CD4-positive, alpha-beta T cell treated with Interleukin-21 for 1 hour (primary cell): ENCODE results near the gene C1QTNF6.
A peak's percentile ranks its signal among the peaks of the same experiment; 100 is the strongest.
"Not testable (repeated sequence)": the region's sequence is repeated elsewhere in the genome, so short reads cannot be mapped to it uniquely, and the experiment has no call there.

Experiments
- DNase-seq: peaks from one replicate; pipeline ENCODE4 v3.0.0-alpha.2; 2020

Gene C1QTNF6

DNA sequence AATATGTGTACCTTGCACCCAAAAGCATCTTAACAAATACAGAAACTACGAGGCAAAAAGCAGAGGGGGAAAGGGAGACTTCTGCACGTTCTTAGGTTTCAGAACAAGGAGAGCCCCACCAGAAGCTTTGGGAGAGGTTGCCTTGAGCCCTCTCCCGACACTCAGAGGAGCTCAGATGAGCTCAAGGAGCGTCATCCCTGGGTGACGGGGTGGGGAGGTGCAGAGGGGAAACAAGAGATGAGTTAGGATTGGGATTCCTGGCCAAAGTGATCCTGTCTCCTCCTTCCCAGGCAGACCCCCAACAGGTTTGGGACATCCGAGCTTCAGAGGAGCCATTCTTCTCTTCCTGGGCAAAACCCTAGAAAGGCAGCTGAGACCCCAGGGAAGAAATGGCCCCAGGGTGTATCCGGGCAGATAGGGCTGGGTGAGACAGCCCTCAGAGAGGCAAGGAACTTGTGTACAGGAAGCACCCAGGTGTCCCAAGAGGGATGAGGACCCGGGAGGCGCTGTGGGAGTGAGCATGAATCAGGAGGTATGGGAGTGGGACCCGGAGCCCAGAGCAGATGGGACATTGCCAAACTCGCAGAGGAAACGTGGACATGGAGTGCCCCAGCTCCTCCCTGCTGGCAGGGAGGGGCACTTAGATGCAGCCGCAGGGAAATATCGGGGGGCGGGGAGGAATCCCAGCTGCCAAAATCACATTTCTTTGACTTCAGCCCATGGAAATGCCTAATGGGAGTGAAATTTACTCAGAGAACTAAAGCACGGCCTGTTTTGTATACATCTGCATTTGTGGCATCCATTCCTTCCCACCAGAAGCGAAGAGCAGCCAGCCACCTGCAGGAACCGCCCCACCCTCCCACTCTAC is 12.4 kb downstream of the C1QTNF6 start:
- DNase-seq, result no peak

DNA sequence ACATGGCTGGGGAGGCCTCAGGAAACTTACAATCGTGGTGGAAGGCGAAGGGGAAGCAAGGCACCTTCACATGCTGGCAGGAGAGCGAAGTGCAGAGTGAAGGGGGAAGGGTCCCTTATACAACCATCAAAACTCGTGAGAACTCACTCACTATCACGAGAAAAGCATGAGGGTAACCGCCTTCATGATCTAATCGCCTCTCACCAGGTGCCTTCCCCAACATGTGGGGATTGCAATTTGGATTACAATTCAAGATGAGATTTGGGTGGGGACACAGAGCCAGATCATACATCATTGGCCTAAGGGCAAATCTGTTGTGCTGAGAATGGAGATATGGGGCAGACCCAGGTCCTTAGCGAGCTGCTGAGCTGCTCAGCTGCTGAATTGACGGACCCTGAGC is 13.1 kb downstream of the C1QTNF6 start:
- no peak for DNase-seq

- no peak for DNase-seq
These were observed 14.3 kb downstream of the C1QTNF6 start for GRCh38 chr22:37173709-37174108.

GRCh38 chr22:37172266-37173245 is 15.5 kb downstream of the C1QTNF6 start:
- DNase-seq, result no peak

DNA sequence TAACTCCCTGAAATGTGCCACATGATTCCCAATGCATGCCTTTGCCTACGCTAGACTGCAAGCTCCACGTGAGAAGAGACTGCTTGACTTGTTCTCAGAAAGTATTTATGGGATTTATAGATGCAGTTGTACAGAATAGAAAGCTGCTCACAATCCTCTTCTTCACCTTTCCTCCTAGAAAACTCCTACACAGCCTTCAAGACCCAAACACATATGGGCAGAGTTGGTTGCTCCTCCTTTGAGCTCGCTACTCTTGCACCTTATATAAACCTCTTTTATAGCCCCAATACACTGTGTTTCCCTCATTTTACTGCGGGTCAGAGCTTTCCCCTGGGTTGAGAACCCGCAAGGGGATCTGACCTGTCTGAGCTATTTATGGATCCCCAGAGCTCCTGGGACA is 16.4 kb downstream of the C1QTNF6 start:
- no peak for DNase-seq

DNA sequence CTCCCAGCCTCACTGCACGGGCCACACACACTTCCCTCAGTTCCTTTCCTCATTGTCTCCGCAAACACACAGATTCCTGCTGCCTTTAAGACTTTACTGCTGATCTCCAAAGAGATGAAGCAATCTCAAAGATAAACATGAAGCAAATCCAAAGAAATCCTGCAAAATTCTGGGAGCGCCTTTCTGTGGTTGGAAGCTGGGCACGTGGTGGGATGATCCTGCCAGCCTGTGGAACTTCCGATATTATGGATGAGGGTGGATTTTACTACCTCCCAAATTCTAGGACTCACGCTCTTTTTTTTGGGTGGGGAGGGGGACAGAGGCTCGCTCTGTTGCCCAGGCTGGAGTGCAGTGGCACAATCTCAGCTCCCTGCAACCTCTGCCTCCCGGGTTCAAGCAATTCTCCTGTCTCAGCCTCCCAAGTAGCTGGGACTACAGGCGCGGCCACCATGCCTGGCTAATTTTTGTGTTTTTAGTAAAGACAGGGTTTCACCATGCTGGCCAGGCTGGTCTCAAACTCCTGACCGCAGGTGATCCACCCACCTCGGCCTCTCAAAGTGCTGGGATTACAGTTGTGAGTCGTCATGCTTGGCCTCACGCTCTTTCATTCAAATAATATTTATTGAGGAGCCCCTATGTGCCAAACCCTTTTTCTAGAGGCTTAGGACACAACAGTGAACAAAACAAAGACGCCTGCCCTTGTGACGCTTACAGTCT is 17.2 kb downstream of the C1QTNF6 start:
- not testable (repeated sequence) for DNase-seq

DNA sequence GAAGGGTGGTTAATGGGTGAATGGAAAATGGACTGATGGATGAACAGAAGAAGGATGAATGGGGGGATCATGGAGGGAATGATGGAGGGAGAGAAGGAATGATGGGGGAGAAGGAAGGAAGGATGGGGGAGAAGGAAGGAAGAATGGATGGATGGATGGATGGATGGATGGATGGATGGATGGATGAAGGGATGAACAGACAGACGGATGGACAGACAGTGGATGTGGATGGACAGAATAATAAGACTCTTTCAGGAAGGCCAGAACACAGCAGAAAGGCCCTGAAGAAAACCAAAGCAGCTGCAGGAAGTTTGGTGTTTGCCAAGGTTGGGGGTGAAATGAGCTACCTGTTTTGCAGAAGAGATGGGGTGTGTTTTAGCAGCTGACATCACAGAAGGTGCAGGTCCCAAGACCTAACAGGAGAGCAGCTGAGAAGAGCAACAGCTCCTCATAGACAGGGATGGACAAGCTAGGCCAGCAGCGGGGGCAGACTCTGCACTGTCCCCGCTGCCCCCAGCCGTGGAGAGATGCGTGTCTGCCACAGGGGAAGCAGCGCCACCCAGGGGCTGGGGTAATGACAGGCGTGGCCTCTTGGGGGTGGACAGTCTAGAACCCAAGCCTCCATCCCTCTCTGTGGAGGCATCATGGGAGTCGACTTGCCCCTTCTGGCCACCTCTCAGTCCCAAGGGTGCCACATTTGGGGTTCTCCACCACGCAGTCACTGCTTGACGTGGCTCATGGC is 17.9 kb downstream of the C1QTNF6 start:
- no peak for DNase-seq

- no peak for DNase-seq
These were observed 18.6 kb downstream of the C1QTNF6 start for GRCh38 chr22:37169406-37169805.

DNA sequence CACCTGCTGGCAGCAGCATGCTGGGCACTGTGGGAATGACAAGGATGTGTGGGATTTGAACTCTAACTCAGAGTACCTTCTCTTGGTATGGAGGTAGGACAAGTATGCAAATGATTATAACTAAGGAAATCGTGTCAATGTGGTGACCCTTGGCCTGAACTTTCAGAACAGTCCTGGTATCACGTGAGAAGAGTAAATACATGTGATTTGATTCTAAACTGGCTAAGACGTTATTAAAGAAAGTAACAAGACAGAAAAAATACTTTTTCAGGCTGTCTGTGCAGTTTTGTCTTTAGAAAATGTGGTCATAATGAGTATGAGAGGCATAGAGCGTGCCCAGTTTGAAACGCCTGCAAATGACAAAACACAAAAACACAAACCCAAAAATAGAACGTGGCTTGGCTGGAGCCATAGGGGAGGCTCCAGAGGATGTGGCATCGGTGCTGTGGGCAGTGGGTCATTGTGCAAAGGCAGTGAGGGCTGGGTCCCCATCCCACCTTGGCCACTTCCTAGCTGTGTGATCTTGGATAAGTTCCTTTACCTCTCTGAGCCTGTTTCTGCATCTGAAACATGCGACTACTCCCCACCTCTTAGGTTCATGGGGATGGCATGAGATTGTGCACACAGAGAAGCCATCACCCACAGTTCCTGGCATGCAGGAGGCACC is 19.9 kb downstream of the C1QTNF6 start:
- DNase-seq, result no peak

- DNase-seq, result no peak
These were observed 20.7 kb downstream of the C1QTNF6 start for GRCh38 chr22:37167176-37167980.

DNA sequence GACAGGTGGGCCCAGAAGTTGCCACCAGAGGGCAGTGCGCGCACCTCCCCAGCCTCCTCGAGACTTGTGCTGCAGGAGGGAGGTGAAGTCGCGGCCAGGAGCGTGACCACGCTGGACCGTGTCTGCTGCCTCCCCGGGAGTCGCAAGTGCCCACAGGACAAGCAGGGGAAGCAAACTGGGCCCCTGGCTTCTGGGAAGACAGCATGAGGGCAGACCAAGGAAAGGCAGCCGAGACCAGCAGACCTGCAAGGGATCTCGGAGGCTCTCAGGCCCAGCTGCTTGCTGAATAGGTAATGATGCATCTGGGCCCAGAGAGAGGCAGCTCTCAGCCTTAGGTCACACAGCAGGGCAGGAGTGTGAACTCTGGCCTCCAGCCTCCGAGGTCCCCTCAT is 21.4 kb downstream of the C1QTNF6 start:
- peak; percentile 84 for DNase-seq

DNA sequence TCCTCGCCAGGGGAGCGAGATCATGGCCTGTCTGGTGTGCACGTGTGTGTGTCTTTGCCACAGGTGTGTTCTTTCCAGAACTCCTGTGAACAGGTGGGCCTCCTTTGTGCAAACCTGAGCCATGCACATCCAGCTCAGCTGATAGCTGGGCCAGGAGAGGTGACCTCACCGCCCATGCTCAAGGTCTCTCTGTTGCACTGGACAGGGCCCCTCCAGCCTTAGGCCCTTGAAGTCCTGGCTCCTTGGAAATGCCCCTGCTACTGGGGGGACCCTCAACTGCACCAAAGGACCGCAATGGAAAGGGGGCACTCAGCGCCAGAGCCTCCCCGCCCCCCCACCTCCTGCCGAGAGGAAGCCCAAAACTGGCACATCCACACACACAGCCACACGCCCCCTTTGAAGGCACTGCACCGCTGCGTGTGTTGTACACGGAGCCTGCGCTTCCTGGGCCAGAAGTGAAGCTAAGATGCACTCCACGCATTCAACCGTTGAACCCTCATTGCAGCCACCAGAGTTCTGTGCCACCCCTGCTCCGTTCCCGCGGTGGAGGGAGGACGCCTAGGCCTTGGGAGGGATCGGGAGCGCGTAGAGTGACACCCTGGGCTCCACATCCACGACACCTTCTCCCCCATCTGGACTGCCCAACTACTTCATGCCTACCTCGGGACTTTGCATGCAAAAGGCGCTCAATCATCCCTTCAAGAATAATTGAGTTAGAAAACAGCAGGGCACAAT is 21.9 kb downstream of the C1QTNF6 start:
- peak; percentile 31 for DNase-seq

DNA sequence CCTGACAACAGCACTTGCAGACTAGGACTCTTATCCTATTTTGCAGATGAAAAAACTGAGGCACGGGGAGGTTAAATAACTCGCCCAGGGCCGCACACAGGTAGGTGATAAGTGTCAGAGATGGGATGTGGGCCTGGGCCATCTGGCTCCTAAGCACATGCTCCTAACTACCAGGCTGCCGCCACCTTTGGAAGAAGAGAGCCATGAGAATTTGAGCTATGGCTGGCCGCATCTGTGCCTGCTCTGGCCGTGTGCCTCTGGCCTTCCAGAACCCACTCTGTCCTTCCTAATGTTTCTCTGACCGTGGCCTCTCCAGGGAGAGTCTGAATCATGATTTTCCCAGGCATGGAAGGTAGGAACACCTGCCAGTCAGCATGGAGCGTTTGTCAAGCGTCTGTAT is 23.0 kb downstream of the C1QTNF6 start:
- DNase-seq, result no peak

- DNase-seq, result no peak
These were observed 23.6 kb downstream of the C1QTNF6 start for GRCh38 chr22:37164505-37164887.

- DNase-seq, result peak; percentile 53
These were observed 24.2 kb downstream of the C1QTNF6 start for GRCh38 chr22:37163575-37164504.

DNA sequence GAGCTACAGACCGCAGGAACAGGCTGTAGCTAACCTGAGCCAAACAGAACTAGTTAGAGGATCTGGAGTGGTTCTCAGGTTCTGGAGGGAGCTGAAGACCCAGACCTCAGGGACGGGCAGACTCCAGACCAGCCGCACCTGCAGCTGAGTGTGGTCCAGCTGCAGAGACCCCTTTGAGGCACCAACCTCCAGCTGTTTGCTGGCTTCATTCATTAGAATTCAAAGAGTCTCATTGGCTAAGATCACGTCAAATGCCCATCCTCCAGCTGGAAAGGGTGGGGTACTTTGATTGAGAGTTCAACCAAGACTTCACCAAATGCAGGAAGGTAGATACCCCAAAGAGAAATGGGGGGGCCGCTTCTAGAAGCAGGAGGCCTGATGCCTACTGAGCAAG is 25.0 kb downstream of the C1QTNF6 start:
- no peak for DNase-seq

DNA sequence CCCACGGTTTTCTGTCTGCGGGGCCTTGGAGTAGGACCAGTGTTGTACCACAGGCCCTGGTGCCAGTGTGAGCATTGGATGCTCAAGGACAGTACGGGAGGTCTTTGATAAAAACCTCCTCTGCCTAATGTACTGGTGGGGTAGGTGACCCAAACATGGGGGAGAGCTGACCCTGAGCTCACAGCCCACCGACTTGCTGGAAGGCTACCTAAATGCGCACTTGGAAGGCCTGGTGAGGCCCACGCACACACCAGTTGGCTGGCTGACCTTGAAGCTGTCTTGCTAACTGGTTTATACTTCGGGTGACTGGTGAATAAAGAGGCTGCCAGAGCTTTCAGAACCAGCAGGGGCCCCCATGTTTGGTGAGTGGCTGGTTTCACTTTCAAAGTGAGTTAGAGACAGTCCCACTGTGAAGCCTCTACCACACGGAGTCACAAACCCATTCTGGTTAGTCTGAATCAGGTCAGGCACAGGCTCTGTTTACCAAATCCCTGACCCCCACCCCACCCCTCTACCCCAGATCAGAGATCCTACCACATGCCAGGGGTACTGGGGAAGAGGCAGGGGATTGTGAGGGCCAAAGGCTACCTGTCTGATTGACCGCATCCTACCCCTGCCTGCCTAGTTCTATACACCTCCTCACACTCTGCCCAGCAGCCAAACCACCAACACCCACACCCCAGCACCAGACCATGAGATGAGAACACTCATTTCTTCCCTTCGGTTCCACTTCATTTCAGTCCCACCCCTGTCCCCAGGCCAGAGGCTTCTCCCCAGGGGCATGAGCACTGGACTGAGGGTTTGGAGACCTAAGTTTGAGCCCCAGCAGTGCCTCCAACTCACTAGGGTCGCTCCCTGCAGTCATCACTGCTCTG is 25.6 kb downstream of the C1QTNF6 start:
- DNase-seq, result peak; percentile 84

DNA sequence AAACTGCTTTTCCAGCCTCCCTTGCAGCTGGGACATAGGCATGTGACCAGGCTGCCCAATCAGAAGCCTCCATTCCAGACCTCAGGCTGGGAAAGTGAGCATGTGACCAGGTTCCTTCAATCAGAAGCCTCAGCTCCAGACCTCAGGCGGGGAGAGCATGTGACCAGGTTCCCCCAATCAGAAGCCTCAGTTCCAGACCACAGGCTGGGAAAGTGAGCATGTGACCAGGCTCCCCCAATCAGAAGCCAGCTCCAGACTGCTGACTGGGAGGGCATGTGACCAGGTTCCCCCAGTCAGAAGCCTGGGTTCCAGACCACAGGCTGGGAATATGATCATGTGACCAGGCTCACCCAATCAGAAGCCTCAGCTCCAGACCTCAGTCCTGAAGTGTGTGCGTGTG is 26.6 kb downstream of the C1QTNF6 start:
- peak; percentile 48 for DNase-seq
